ENCODE results near the gene PIK3R5.

The PIK3R5 gene

GRCh38 chr17:8952191-8952590, 13.3 kb downstream of the PIK3R5 start:
- DNase-seq: no peak

GRCh38 chr17:8951206-8951605, 14.3 kb downstream of the PIK3R5 start:
- DNase-seq: no peak

GRCh38 chr17:8949061-8949661, 16.3 kb downstream of the PIK3R5 start:
- DNase-seq: no peak

GRCh38 chr17:8948462-8948861, 17.0 kb downstream of the PIK3R5 start:
- no peak for DNase-seq

- no peak for DNase-seq
These were observed 18.3 kb downstream of the PIK3R5 start for GRCh38 chr17:8947201-8947600.

- DNase-seq: no peak
These were observed 19.0 kb downstream of the PIK3R5 start for GRCh38 chr17:8946476-8946875.

- no peak for DNase-seq
These were observed 19.4 kb downstream of the PIK3R5 start for GRCh38 chr17:8946071-8946470.

GRCh38 chr17:8944748-8945147, 20.8 kb downstream of the PIK3R5 start:
- no peak for DNase-seq

- DNase-seq: no peak
These were observed 21.4 kb downstream of the PIK3R5 start for GRCh38 chr17:8944083-8944482.

- DNase-seq: no peak
These were observed 23.4 kb downstream of the PIK3R5 start for GRCh38 chr17:8941980-8942622.

GRCh38 chr17:8941520-8941919, 24.0 kb downstream of the PIK3R5 start:
- DNase-seq: no peak

- DNase-seq: no peak
These were observed 24.5 kb downstream of the PIK3R5 start for GRCh38 chr17:8940866-8941471.

GRCh38 chr17:8939496-8940334, 25.8 kb downstream of the PIK3R5 start:
- no peak for DNase-seq

- DNase-seq: no peak
These were observed 26.6 kb downstream of the PIK3R5 start for GRCh38 chr17:8938933-8939332.

- peak; percentile 71 to 76 for DNase-seq
These were observed 30.3 kb downstream of the PIK3R5 start for GRCh38 chr17:8935191-8935590.

- DNase-seq: no peak
These were observed 31.2 kb downstream of the PIK3R5 start for GRCh38 chr17:8934346-8934745.

- no peak for DNase-seq
These were observed 34.9 kb downstream of the PIK3R5 start for GRCh38 chr17:8930649-8931048.

- DNase-seq: no peak
These were observed 37.2 kb downstream of the PIK3R5 start for GRCh38 chr17:8928347-8928746.

- no peak for DNase-seq
These were observed 38.1 kb downstream of the PIK3R5 start for GRCh38 chr17:8927395-8927794.

GRCh38 chr17:8925808-8926207, 39.7 kb downstream of the PIK3R5 start:
- DNase-seq: no peak

GRCh38 chr17:8925141-8925540, 40.4 kb downstream of the PIK3R5 start:
- DNase-seq: no peak

GRCh38 chr17:8924595-8924994, 40.9 kb downstream of the PIK3R5 start:
- DNase-seq: no peak

GRCh38 chr17:8923762-8924161, 41.7 kb downstream of the PIK3R5 start:
- no peak for DNase-seq

GRCh38 chr17:8922928-8923327, 42.6 kb downstream of the PIK3R5 start:
- DNase-seq: no peak
